TTC549 (cell line): ENCODE results near the gene UFM1.
"Not testable (repeated sequence)": the region's sequence is repeated elsewhere in the genome, so short reads cannot be mapped to it uniquely, and the experiment has no call there.

Experiments
- FAIRE-seq: peaks from 2 replicates; lab custom pipeline; 2012; peaks lifted over from hg19 to GRCh38; lab: Jason Lieb, UNC

The UFM1 gene

DNA sequence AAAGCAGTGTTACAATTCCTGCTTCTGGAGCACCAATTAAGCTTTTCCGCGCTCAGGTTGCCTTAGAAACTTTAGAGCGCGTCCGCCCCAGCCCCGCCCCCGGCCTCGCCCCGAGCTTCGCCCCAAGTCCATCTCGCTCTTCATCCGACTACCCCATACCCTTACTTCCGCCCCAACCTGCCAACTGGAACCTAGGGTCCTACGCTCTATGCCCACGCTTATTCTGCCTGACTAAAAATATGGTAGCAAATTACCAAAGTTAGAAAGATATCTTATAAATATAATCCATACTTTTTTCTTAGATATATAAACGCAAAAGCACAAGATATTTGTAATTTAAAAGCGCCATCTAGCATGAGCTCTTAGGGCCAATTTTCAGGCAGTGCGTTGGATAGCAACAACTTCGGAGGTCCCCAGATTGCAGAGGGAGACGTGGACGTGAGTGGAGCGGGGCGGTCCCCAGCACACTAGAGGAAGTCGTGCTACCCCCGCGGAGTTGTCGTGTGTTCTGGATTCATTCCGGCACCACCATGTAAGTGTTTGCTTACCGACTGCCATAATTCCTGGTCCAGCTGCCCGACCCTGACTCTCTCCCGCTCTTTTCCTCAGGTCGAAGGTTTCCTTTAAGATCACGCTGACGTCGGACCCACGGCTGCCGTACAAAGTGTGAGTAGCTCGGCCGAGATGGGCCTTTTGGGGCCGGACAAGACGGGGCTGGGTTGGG lies at the start of gene UFM1:
UFM1 (plus strand) TSS at position 462 of the 724 bp plus-strand sequence; CDS start at position 531, 69 bp downstream.
- peak; percentile 87 for FAIRE-seq

GRCh38 chr13:38301236-38301635 lies 48.4 kb upstream of the UFM1 start:
- no peak for FAIRE-seq

- no peak for FAIRE-seq
Observed at GRCh38 chr13:38303816-38304320, 45.8 kb upstream of the UFM1 start.

DNA sequence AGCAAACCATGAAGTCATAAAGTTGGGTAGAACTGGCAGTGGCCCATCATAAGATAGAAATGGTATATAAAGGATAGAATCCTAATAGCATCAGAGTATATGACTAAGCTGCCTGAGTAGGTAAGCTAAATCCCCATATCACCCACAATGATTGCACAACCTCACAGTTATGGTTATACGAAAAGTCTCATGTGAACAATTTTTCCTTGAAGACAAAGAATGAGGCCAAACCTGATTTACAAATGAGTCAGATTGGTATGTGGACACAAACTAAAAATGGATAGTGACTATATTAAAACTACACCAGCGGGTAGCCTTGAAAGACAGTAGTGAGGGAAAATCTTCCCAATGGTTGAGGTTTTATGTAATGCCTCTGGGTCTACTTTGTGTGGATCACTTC lies 40.9 kb upstream of the UFM1 start:
- FAIRE-seq, result no peak

GRCh38 chr13:38309397-38309796 lies 40.3 kb upstream of the UFM1 start:
- no peak for FAIRE-seq

DNA sequence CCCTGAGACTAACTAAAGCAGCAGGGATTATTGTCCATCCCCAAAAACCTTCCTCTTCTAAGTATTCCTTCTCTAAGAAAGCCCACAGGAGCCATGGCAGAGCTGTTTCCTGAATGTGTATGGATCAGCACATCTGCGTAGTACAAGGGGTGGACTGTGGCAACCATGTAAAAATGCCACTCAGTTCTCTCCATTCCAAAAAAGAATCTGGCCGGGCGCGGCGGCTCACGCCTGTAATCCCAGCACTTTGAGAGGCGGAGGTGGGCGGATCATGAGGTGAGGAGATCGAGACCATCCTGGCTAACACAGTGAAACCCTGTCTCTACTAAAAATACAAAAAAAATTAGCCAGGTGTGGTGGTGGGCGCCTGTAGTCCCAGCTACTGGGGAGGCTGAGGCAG lies 38.5 kb upstream of the UFM1 start:
- FAIRE-seq, result not testable (repeated sequence)

DNA sequence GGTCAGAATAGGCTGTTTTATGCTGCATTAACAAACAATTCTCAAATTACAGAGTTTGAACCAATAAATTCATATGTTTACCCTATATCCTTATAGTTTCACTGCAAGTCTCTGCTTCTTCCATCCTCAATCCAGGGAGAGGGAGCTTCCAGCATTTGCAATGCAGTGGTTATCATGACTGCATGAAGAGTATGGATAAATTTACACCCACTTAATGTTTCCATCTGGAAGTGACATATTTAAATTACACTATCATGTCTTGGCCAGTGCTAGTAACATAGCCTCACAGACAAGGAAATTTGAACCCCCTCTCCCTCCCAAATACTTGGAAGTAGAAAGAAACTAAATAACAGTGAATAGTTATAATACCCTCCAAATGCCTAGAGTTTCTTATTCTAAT lies 33.5 kb upstream of the UFM1 start:
- FAIRE-seq, result no peak

DNA sequence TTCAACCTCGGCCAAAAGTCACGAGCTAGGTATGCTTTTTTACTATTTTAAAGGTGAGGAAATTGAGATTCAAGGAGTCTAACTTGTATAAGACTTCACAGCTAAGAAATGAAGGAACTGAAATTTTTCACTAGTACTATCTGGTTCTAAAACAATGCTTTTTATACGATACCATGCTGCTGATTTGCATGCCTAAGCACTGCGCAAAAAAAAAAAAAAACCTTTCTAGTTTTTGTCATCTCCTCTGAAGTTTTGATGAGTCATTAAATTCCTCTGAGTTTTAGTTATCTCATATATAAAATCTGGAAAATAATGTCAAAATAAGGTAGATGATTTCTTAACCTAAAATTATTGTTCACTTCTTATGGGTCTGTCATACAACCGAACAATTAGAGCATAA lies 28.0 kb upstream of the UFM1 start:
- FAIRE-seq, result no peak

- no peak for FAIRE-seq
Observed at GRCh38 chr13:38325426-38325825, 24.2 kb upstream of the UFM1 start.

DNA sequence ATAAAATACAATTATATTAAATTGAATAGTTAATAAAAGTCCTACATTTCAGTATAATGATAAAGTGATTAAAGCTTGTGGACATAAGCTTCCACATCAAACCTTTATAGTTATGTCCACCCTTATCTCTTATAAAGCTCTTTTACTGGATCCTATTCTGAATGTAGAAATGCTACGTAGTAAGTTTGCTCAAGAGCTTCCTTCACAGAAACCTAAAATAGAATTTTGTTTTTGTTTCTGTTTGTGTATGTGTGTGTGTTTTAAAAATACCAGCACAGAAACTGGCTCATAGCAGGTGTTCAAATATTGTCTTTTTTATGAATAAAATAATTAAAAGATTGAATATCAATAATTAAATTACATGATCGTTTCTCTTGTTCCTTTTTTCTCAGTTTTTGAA lies 21.0 kb upstream of the UFM1 start:
- FAIRE-seq, result no peak

DNA sequence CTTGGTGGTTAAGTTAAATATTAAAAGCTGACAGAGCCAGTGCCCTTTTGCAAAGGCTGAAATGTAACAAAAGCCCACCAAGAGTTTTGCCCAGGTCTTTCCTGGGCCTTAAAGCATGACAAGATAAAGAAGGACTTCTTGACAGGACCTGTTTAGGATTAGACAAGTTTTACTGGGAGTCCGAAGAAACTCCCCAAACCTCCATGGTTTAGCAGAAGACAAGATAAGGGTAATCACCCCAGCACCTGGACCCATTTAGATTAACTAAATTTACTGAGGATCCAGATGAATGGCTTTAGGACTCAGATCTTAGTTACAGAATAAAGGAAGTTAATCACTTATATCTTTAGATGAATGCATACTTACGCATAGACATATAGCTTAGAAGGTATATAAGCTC lies 14.8 kb upstream of the UFM1 start:
- FAIRE-seq, result no peak

DNA sequence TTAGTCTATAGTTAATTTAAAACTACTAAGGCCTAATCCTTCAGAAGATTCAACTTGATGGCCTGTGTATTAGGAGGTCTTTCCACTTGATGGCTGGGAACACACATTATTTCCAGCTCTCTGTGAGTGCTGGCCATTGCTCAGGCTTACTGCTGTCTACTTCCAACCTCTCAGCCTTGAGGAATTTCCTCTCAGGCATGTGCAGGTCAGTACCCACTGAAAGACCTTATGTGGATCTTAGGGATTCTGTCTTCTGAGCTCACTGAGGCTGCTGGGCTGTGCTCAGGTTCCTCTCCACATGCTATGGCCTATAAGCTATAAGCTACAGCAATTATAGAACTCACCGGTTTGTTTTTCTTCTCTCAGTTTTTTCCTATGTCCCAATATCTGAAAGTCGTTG lies 11.6 kb upstream of the UFM1 start:
- no peak for FAIRE-seq

GRCh38 chr13:38340624-38341023 lies 9.0 kb upstream of the UFM1 start:
- FAIRE-seq, result no peak

GRCh38 chr13:38341149-38341692 lies 8.4 kb upstream of the UFM1 start:
- FAIRE-seq, result no peak

DNA sequence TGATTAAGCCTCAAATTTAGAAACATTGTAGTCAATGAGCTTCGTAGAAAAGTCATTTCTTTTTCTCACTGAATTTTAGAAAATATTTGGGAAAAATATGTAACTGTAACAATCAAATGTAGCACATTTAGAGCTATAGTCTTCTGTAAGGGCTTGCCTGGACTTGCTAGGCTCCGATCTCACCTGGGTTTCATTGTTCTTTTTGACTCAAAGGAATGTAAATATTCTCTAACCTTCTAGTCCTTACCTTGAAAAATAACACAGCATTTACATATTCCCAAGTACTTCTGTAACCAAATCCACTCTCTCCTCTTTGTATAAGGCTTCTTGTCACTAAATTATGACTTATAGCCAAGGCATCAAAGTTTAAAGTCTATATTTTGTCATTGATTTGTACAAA lies 2.9 kb upstream of the UFM1 start:
- FAIRE-seq, result no peak

GRCh38 chr13:38348861-38349389 lies 726 bp upstream of the UFM1 start:
- FAIRE-seq, result no peak

- FAIRE-seq, result no peak
Observed at GRCh38 chr13:38350114-38350617, 515 bp downstream of the UFM1 start.

- FAIRE-seq, result no peak
Observed at GRCh38 chr13:38355595-38356119, 6.0 kb downstream of the UFM1 start.

DNA sequence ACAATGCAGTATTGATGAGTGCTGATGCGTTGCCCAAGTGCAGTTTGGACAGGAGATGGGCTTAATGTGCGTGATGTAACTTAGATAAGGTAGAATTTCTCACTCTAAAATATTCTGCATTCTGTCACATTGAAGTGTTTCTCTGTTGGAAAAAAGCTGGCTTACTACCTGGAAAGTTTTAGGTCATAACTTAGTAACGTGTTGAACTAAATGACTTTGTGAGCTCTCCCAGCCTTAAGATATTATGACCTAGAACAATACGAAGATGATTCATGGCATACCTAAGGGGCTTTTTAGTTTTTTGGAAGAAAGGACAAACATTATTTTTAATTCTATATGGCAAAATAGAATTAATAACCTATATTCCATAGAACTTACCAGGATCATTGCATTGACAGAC lies 9.0 kb downstream of the UFM1 start:
- no peak for FAIRE-seq

- no peak for FAIRE-seq
Observed at GRCh38 chr13:38361542-38362262, 12.1 kb downstream of the UFM1 start.

DNA sequence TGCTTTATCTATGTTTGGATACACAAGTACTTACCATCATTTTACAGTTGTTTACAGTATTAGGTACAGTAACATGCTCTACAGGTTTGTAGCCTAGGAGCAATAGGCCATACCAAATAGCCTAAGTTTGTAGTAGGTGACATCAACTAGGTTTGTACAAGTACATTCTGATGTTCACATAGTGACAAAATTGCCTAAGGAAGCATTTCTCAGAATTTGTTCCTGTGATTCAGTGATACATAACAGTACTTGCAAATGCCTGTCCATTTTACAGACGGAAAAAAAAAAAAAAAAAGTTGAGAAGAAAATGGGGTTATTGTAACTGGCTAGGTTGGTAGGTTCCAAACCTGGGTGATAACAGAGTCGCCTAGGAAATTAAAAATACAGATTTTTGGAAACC lies 13.6 kb downstream of the UFM1 start:
- FAIRE-seq, result no peak

GRCh38 chr13:38363746-38364145 lies 14.1 kb downstream of the UFM1 start:
- FAIRE-seq, result not testable (repeated sequence)

- FAIRE-seq, result no peak
Observed at GRCh38 chr13:38365661-38366060, 16.0 kb downstream of the UFM1 start.
